Fibroblast of skin of back (primary cell): ENCODE results near the gene APOBEC4.
"Not testable (repeated sequence)": the region's sequence is repeated elsewhere in the genome, so short reads cannot be mapped to it uniquely, and the experiment has no call there.

Experiments
- DNase-seq: peaks from one replicate; pipeline ENCODE4 v3.0.0-alpha.2; 2013

APOBEC4 gene

GRCh38 chr1:183633676-183634343 is 19.3 kb downstream of the APOBEC4 start:
- peak; percentile 95 for DNase-seq

GRCh38 chr1:183632964-183633363 is 20.2 kb downstream of the APOBEC4 start:
- DNase-seq = no peak

GRCh38 chr1:183632114-183632513 is 21.0 kb downstream of the APOBEC4 start:
- DNase-seq = peak; percentile 47

- DNase-seq = no peak
These were observed 22.4 kb downstream of the APOBEC4 start for GRCh38 chr1:183630748-183631147.

- DNase-seq = no peak
These were observed 24.6 kb downstream of the APOBEC4 start for GRCh38 chr1:183628537-183628936.

- DNase-seq = not testable (repeated sequence)
These were observed 26.9 kb downstream of the APOBEC4 start for GRCh38 chr1:183626236-183626635.

GRCh38 chr1:183622884-183623785 is 30.0 kb downstream of the APOBEC4 start:
- peak; percentile 69 for DNase-seq

GRCh38 chr1:183622013-183622412 is 31.1 kb downstream of the APOBEC4 start:
- no peak for DNase-seq

GRCh38 chr1:183620311-183620710 is 32.8 kb downstream of the APOBEC4 start:
- no peak for DNase-seq

GRCh38 chr1:183619781-183620180 is 33.3 kb downstream of the APOBEC4 start:
- DNase-seq = no peak

GRCh38 chr1:183618202-183618601 is 34.9 kb downstream of the APOBEC4 start:
- not testable (repeated sequence) for DNase-seq

GRCh38 chr1:183612975-183613374 is 40.1 kb downstream of the APOBEC4 start:
- DNase-seq = not testable (repeated sequence)

GRCh38 chr1:183612407-183612806 is 40.7 kb downstream of the APOBEC4 start:
- no peak for DNase-seq

- no peak for DNase-seq
These were observed 42.1 kb downstream of the APOBEC4 start for GRCh38 chr1:183611021-183611420.

- peak; percentile 84 for DNase-seq
These were observed 43.2 kb downstream of the APOBEC4 start for GRCh38 chr1:183609759-183610452.

GRCh38 chr1:183609313-183609712 is 43.8 kb downstream of the APOBEC4 start:
- DNase-seq = peak; percentile 88

- DNase-seq = no peak
These were observed 45.7 kb downstream of the APOBEC4 start for GRCh38 chr1:183607322-183607980.

- DNase-seq = no peak
These were observed 47.2 kb downstream of the APOBEC4 start for GRCh38 chr1:183605904-183606303.

GRCh38 chr1:183604815-183605214 is 48.3 kb downstream of the APOBEC4 start:
- DNase-seq = no peak

- peak; percentile 86 for DNase-seq
These were observed 48.9 kb downstream of the APOBEC4 start for GRCh38 chr1:183604038-183604808.

GRCh38 chr1:183602510-183602909 is 50.6 kb downstream of the APOBEC4 start:
- DNase-seq = no peak

- DNase-seq = no peak
These were observed 52.5 kb downstream of the APOBEC4 start for GRCh38 chr1:183600634-183601033.
